Body of pancreas (tissue), 4 donors: Measurements from ENCODE around the gene CCDC134.
"Not testable (repeated sequence)": the region's sequence is repeated elsewhere in the genome, so short reads cannot be mapped to it uniquely, and the experiment has no call there.

Experiments
- POLR2A ChIP-seq, 3 donors: fragments of 450-650 bp; IDR thresholded peaks; one replicate each; pipeline ENCODE4 v1.6.1; 2016; ENCODE audit warnings: antibody characterized with exemption in 3 of 3, mild to moderate bottlenecking in 2 of 3
- TF ChIP-seq, protein P1 (sequence below), 7 experiments: fragments of 450-650 bp in 4 of 7; fragments of 200-600 bp in 3 of 7; sonication (generic) in 3 of 7; IDR thresholded peaks; one replicate each; pipeline ENCODE4 v1.5.1; 2016 to 2019; ENCODE audit warnings: antibody characterized with exemption in 7 of 7

DNA sequence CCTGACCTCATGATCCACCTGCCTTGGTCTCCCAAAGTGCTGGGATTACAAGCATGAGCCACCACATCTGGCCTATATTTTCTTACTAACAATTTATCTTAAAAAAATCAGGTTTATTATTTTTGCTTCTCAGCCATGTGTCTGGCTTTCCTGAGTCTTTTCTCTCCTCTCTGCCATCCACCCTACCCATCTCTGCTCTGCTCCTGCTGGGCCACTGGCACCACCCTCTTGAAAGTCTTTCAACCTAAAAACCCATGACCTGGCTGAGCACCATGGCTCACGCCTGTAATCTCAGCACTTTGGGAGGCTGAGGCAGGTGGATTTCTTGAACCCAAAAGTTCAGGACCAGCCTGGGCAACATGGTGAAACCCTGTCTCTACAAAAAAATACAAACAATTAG lies 69.6 kb downstream of the CCDC134 start:
- TF ChIP-seq, protein P1, sequence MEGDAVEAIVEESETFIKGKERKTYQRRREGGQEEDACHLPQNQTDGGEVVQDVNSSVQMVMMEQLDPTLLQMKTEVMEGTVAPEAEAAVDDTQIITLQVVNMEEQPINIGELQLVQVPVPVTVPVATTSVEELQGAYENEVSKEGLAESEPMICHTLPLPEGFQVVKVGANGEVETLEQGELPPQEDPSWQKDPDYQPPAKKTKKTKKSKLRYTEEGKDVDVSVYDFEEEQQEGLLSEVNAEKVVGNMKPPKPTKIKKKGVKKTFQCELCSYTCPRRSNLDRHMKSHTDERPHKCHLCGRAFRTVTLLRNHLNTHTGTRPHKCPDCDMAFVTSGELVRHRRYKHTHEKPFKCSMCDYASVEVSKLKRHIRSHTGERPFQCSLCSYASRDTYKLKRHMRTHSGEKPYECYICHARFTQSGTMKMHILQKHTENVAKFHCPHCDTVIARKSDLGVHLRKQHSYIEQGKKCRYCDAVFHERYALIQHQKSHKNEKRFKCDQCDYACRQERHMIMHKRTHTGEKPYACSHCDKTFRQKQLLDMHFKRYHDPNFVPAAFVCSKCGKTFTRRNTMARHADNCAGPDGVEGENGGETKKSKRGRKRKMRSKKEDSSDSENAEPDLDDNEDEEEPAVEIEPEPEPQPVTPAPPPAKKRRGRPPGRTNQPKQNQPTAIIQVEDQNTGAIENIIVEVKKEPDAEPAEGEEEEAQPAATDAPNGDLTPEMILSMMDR (IDR thresholded peaks at IDR 0.05): not testable (repeated sequence)
- not testable (repeated sequence) for TF ChIP-seq POLR2A (IDR thresholded peaks at IDR 0.05)
